ENCODE data around the gene AP2A2. TPM values are rescaled to one million over a fixed set of nuclear protein-coding genes. Genes with fewer than 3 reads are reported as not detected.

AP2A2 gene
- total RNA-seq, 1 experiment from 2014 or later: 55.5 TPM

DNA sequence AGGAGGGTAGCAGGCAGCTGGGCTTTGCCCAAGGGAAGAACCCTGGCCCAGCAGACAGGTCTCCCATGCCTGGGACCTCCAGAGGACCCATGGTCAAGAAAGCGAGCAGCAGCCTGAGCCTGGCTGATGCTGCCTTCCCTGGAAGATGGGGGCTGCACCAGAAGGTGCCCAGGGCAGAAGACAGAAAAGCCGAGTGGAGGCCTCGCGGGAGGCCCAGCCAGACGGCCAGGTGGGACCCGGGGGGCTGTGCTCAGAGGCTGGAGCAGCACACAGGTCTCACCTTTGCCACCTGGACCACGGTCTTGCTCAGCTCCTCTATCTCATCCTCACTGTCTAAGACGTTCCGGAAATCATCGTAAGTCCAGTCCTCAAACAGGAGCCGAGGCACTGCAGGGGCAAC lies 25.9 kb upstream of the AP2A2 start:
- DNase-seq (ENCODE audit: low read depth, low spot score): no peak
- CTCF ChIA-PET: no interaction called here
- Histone ChIP-seq H3K4me3 (replicated peaks in 1 of 2; ENCODE audit: low read depth in 1 of 2, low read length in 2 of 2) (no peak overlapping the region), H3K9me3 (ENCODE audit: control insufficient read depth in 1 of 2, insufficient read depth in 1 of 2, low read depth in 1 of 2, low read length in 2 of 2) (no peaks in the 10 kb centered on the region), H3K27me3 (ENCODE audit: insufficient read depth, low read length) (no peaks in the 10 kb centered on the region), H3K27ac (ENCODE audit: low read depth, low read length) (no peak overlapping the region), H3K36me3 (ENCODE audit: control insufficient read depth in 1 of 2, insufficient read depth in 2 of 2, low read length in 2 of 2) (peaks cover 20 to 36% of the 10 kb centered on the region in 2 experiments; a peak in 3 of 4 replicates), H4K20me1 (ENCODE audit: insufficient read depth) (no peaks in the 10 kb centered on the region), H3K4me2 (ENCODE audit: low read length) (no peak overlapping the region), H3K9me2 (ENCODE audit: insufficient read depth) (no peaks in the 10 kb centered on the region), H2AFZ (ENCODE audit: low read depth, low read length, poor library complexity, severe bottlenecking) (no peak overlapping the region), H3K79me2 (ENCODE audit: insufficient read depth, low read length) (no peaks in the 10 kb centered on the region), H3K9ac (ENCODE audit: low read length) (no peak overlapping the region), H3K4me1 (ENCODE audit: control insufficient read depth in 1 of 2, insufficient read depth in 2 of 2, low read length in 2 of 2) (no peaks in the 10 kb centered on the region)
- no peak for ATAC-seq
- BruUV-seq (replicated peaks): no TSS peak
- intact Hi-C loops (cut with micrococcal nuclease): loop anchor here (2.0 kb wide), 1 partner anchor 151 kb away; no protein-coding TSS in a partner anchor
- TF ChIP-seq, protein P1, sequence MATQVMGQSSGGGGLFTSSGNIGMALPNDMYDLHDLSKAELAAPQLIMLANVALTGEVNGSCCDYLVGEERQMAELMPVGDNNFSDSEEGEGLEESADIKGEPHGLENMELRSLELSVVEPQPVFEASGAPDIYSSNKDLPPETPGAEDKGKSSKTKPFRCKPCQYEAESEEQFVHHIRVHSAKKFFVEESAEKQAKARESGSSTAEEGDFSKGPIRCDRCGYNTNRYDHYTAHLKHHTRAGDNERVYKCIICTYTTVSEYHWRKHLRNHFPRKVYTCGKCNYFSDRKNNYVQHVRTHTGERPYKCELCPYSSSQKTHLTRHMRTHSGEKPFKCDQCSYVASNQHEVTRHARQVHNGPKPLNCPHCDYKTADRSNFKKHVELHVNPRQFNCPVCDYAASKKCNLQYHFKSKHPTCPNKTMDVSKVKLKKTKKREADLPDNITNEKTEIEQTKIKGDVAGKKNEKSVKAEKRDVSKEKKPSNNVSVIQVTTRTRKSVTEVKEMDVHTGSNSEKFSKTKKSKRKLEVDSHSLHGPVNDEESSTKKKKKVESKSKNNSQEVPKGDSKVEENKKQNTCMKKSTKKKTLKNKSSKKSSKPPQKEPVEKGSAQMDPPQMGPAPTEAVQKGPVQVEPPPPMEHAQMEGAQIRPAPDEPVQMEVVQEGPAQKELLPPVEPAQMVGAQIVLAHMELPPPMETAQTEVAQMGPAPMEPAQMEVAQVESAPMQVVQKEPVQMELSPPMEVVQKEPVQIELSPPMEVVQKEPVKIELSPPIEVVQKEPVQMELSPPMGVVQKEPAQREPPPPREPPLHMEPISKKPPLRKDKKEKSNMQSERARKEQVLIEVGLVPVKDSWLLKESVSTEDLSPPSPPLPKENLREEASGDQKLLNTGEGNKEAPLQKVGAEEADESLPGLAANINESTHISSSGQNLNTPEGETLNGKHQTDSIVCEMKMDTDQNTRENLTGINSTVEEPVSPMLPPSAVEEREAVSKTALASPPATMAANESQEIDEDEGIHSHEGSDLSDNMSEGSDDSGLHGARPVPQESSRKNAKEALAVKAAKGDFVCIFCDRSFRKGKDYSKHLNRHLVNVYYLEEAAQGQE (IDR thresholded peaks at IDR 0.05; ENCODE audit: low read depth): no peak
- TF ChIP-seq CEBPB (IDR thresholded peaks at IDR 0.05; ENCODE audit: low read depth) (no peak), SRF (IDR thresholded peaks at IDR 0.05; ENCODE audit: low read depth) (no peak), SP1 (IDR thresholded peaks at IDR 0.05; ENCODE audit: low read depth) (no peak), JUND (IDR thresholded peaks at IDR 0.05) (no peak), EGR1 (IDR thresholded peaks at IDR 0.05; ENCODE audit: low read depth) (no peak), RAD21 (IDR thresholded peaks at IDR 0.05; ENCODE audit: low read depth) (no peak), ELF1 (IDR thresholded peaks at IDR 0.05; ENCODE audit: borderline replicate concordance, low read depth) (no peak), POLR2AphosphoS5 (IDR thresholded peaks at IDR 0.05; ENCODE audit: low read depth, low read length) (no peak), TCF7L2 (IDR thresholded peaks at IDR 0.05; ENCODE audit: borderline replicate concordance, extremely low read depth, insufficient read depth, insufficient read length) (no peak), FOSL1 (IDR thresholded peaks at IDR 0.05; ENCODE audit: low read depth) (no peak), CBX3 (IDR thresholded peaks at IDR 0.05; ENCODE audit: low read depth) (no peak), SIN3A (IDR thresholded peaks at IDR 0.05; ENCODE audit: low read depth) (no peak), EZH2 (IDR thresholded peaks at IDR 0.05) (no peak), POLR2A (IDR thresholded peaks at IDR 0.05; ENCODE audit: borderline replicate concordance, extremely low read depth, insufficient read depth, insufficient read length) (no peak), EZH2phosphoT487 (IDR thresholded peaks at IDR 0.05; ENCODE audit: borderline replicate concordance) (no peak), ZFX (IDR thresholded peaks at IDR 0.05) (no peak)
- TF ChIP-seq, protein P2, sequence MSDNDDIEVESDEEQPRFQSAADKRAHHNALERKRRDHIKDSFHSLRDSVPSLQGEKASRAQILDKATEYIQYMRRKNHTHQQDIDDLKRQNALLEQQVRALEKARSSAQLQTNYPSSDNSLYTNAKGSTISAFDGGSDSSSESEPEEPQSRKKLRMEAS (IDR thresholded peaks at IDR 0.05): no peak
- TF ChIP-seq, protein P3, sequence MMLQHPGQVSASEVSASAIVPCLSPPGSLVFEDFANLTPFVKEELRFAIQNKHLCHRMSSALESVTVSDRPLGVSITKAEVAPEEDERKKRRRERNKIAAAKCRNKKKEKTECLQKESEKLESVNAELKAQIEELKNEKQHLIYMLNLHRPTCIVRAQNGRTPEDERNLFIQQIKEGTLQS (IDR thresholded peaks at IDR 0.05): no peak
- TF ChIP-seq, protein P4, sequence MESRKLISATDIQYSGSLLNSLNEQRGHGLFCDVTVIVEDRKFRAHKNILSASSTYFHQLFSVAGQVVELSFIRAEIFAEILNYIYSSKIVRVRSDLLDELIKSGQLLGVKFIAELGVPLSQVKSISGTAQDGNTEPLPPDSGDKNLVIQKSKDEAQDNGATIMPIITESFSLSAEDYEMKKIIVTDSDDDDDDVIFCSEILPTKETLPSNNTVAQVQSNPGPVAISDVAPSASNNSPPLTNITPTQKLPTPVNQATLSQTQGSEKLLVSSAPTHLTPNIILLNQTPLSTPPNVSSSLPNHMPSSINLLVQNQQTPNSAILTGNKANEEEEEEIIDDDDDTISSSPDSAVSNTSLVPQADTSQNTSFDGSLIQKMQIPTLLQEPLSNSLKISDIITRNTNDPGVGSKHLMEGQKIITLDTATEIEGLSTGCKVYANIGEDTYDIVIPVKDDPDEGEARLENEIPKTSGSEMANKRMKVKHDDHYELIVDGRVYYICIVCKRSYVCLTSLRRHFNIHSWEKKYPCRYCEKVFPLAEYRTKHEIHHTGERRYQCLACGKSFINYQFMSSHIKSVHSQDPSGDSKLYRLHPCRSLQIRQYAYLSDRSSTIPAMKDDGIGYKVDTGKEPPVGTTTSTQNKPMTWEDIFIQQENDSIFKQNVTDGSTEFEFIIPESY (IDR thresholded peaks at IDR 0.05; ENCODE audit: extremely low read depth, insufficient replicate concordance, low read length): no peak
- RAD21 ChIA-PET (ENCODE audit: low non-redundant PET in 1 of 2, low total read pairs in 2 of 2, uncharacterized antibody in 2 of 2, unreplicated experiment in 2 of 2): no interaction called here
- POLR2A ChIA-PET: no interaction called here
